ENCODE data around the gene KCNJ6.

- TF ChIP-seq EZH2 (IDR thresholded peaks at IDR 0.05): no peak
- no peak for TF ChIP-seq CTCF (IDR thresholded peaks at IDR 0.05)
- no peak for TF ChIP-seq EZH2phosphoT487 (IDR thresholded peaks at IDR 0.05)
Observed at GRCh38 chr21:37627561-37627960, 288.7 kb downstream of the KCNJ6 start.
